Gastroesophageal sphincter (tissue), 3 donors: ENCODE data around the gene TEDC2.

Source experiments
- EP300 ChIP-seq: sonication (generic); formaldehyde crosslinking; IDR thresholded peaks from one replicate; pipeline ENCODE4 v1.6.1; 2017; ENCODE audit warnings: antibody characterized with exemption, mild to moderate bottlenecking
- POLR2A ChIP-seq, 2 donors: fragments of 450-650 bp; IDR thresholded peaks; one replicate each; pipeline ENCODE4 v1.6.1; 2017; ENCODE audit warnings: antibody characterized with exemption in 2 of 2, mild to moderate bottlenecking in 2 of 2, moderate library complexity in 1 of 2
- TF ChIP-seq, protein P1 (sequence below), 4 experiments: fragments of 200-600 bp in 2 of 4; fragments of 450-650 bp in 2 of 4; sonication (generic) in 1 of 4; IDR thresholded peaks; one replicate each; pipeline ENCODE4 v1.5.1; 2017 to 2019; ENCODE audit warnings: antibody characterized with exemption in 4 of 4, mild to moderate bottlenecking in 2 of 4, moderate library complexity in 2 of 4

DNA sequence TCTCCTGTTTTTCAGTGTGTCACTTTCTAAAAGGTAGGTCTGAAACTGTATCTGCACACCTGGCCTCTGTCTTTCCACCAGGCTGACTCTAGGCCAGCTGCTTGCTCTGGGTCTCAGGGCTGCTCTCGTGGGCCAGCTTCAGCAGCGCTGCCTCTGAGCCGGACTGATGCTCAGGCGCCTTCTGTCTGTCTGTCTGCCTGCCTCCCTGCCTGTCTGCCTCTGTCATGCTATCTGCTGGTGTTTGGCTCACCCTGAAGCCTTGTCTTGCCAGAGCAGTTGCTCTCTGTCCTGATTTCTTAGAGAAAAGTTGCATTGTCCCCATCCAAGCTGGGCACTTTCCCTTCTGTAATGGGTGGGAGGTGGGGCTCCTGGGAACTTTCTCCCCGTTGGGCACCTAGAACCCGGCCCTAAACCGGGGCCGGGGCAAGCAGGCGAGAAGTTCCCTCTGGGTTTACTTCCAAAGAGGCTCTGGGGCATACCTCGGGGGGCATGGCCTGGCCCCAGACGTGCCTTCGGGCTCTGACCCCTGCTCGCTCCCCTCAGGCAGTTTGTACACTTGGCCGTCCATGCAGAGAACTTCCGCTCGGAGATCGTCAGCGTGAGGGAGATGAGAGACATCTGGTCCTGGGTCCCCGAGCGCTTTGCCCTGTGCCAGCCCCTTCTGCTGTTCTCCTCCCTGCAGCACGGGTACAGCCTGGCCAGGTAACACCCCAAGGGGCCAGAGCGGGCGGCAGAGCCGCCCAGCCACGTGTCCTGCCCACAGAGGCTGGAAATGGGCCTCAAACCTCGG lies 38.0 kb downstream of the TEDC2 start:
- TF ChIP-seq, protein P1, sequence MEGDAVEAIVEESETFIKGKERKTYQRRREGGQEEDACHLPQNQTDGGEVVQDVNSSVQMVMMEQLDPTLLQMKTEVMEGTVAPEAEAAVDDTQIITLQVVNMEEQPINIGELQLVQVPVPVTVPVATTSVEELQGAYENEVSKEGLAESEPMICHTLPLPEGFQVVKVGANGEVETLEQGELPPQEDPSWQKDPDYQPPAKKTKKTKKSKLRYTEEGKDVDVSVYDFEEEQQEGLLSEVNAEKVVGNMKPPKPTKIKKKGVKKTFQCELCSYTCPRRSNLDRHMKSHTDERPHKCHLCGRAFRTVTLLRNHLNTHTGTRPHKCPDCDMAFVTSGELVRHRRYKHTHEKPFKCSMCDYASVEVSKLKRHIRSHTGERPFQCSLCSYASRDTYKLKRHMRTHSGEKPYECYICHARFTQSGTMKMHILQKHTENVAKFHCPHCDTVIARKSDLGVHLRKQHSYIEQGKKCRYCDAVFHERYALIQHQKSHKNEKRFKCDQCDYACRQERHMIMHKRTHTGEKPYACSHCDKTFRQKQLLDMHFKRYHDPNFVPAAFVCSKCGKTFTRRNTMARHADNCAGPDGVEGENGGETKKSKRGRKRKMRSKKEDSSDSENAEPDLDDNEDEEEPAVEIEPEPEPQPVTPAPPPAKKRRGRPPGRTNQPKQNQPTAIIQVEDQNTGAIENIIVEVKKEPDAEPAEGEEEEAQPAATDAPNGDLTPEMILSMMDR (IDR thresholded peaks at IDR 0.05): no peak
- no peak for TF ChIP-seq POLR2A (IDR thresholded peaks at IDR 0.05)
- no peak for TF ChIP-seq EP300
